HUES64 (cell line): Measurements from ENCODE around the gene SUSD2.
"Not testable (repeated sequence)": the region's sequence is repeated elsewhere in the genome, so short reads cannot be mapped to it uniquely, and the experiment has no call there.

Source experiments
- H3K27ac ChIP-seq: 2 replicates; pipeline ENCODE4 v1.7.0; 2013; ENCODE audit warnings: low read depth, low read length, inconsistent platforms
- H3K27me3 ChIP-seq: 2 replicates; pipeline ENCODE4 v1.6.1; 2013; ENCODE audit warnings: mild to moderate bottlenecking, low read length; ENCODE audit not compliant: insufficient read depth
- H3K36me3 ChIP-seq: 2 replicates; pipeline ENCODE4 v1.6.1; 2013; ENCODE audit warnings: mild to moderate bottlenecking, low read length; ENCODE audit not compliant: insufficient read depth
- H3K4me1 ChIP-seq: 2 replicates; pipeline ENCODE4 v1.6.1; 2013; ENCODE audit warnings: mild to moderate bottlenecking, low read length, moderate library complexity; ENCODE audit not compliant: insufficient read depth
- H3K4me3 ChIP-seq: 2 replicates; pipeline ENCODE4 v1.5.1; 2013; ENCODE audit warnings: mild to moderate bottlenecking, low read length, moderate library complexity
- H3K9ac ChIP-seq: 2 replicates; pipeline ENCODE4 v1.6.1; 2013; ENCODE audit warnings: mild to moderate bottlenecking, low read depth, low read length
- H3K9me3 ChIP-seq: 2 replicates; pipeline ENCODE4 v1.6.1; 2013; ENCODE audit warnings: low read depth, low read length; ENCODE audit not compliant: insufficient read depth
- WGBS: fragments of 150-250, 120-280 bp; methylation state at CpG from one replicate; pipeline ENCODE4 v1.1.7; 2013; ENCODE audit warnings: missing lambda C conversion rate; 5-methylcytosine and 5-hydroxymethylcytosine counted together

SUSD2 gene

GRCh38 chr22:24236656-24237055 lies 55.4 kb downstream of the SUSD2 start:
- H3K36me3 ChIP-seq: no peaks in the 10 kb centered on the region
- no peaks in the 10 kb centered on the region for H3K9me3 ChIP-seq
- H3K9ac ChIP-seq: no peak overlapping the region
- no peaks in the 10 kb centered on the region for H3K4me1 ChIP-seq
- no peaks in the 10 kb centered on the region for H3K27me3 ChIP-seq
- H3K27ac ChIP-seq: no peak overlapping the region
- H3K4me3 ChIP-seq: no peak overlapping the region
- 91% methylated on average over 1 of the region's 4 CpGs for WGBS

DNA sequence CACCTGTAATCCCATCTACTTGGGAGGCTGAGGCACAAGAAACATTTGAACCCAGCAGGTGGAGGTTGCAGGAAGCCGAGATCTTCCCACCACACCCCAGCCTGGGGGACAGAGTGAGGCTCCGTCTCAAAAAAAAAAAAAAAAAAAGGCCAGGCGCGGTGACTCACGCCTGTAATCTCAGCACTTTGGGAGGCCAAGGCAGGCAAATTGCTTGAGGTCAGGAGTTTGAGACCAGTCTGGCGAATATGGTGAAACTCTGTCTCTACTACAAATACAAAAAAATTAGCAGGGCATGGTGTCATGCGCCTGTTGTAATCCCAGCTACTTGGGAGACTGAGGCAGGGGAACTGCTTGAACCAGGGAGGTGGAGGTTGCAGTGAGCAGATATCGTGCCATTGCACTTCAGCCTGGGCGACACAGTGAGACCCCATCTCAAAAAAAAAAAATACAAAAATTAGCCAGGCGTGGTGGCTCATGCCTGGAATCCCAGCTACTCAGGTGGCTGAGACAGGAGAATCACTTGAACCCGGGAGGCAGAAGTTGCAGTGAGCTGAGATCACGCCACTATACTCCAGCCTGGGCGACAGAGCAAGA lies 56.9 kb downstream of the SUSD2 start:
- WGBS: 93% methylated on average over 13 of the region's 13 CpGs
- not testable (repeated sequence) for H3K4me3 ChIP-seq, H3K9ac ChIP-seq

More for the DNA sequence above, 56.9 kb downstream of the SUSD2 start:
- H3K9me3 ChIP-seq, H3K36me3 ChIP-seq, H3K27me3 ChIP-seq, H3K27ac ChIP-seq, H3K4me1 ChIP-seq: not testable (repeated sequence)
